OCI-LY1 (cell line): ENCODE results near the gene CASP3.

Experiments
- H2AFZ ChIP-seq: fragments of 200-600 bp; sonication (generic), shearing (Covaris generic); 2 replicates; pipeline ENCODE4 v1.6.0; 2014; ENCODE audit warnings: antibody characterized with exemption, mild to moderate bottlenecking, low read length
- H3F3A ChIP-seq: fragments of 200-600 bp; sonication (generic), shearing (Covaris generic); 2 replicates; pipeline ENCODE4 v1.6.0; 2014; ENCODE audit warnings: mild to moderate bottlenecking, antibody characterized with exemption, low read length, moderate library complexity; ENCODE audit not compliant: insufficient read depth
- H3K27ac ChIP-seq: fragments of 200-600 bp; sonication (generic); 2 replicates; pipeline ENCODE4 v1.5.1; 2014; ENCODE audit warnings: low read length, mixed run types, mild to moderate bottlenecking, low read depth; ENCODE audit not compliant: poor library complexity, severe bottlenecking
- H3K27me3 ChIP-seq: fragments of 200-600 bp; sonication (generic); 2 replicates; pipeline ENCODE4 v1.6.0; 2014; ENCODE audit warnings: antibody characterized with exemption, mild to moderate bottlenecking, low read length, moderate library complexity; ENCODE audit not compliant: insufficient read depth
- H3K36me3 ChIP-seq: fragments of 200-600 bp; sonication (generic); 2 replicates; pipeline ENCODE4 v1.6.1; 2014; ENCODE audit warnings: mild to moderate bottlenecking, antibody characterized with exemption, low read length, moderate library complexity, mixed read lengths; ENCODE audit not compliant: insufficient read depth
- H3K4me1 ChIP-seq: fragments of 200-600 bp; sonication (generic); 2 replicates; pipeline ENCODE4 v1.5.1; 2014; ENCODE audit warnings: mild to moderate bottlenecking, low read length, moderate library complexity; ENCODE audit not compliant: insufficient read depth, severe bottlenecking
- H3K4me2 ChIP-seq: fragments of 200-600 bp; sonication (generic), shearing (Covaris generic); 2 replicates; pipeline ENCODE4 v1.6.1; 2014; ENCODE audit warnings: low read length
- H3K4me3 ChIP-seq: fragments of 200-600 bp; sonication (generic); 2 replicates; pipeline ENCODE4 v1.5.1; 2014; ENCODE audit warnings: low read length, low read depth, mild to moderate bottlenecking, mixed read lengths; ENCODE audit not compliant: poor library complexity, severe bottlenecking
- H3K79me2 ChIP-seq: fragments of 200-600 bp; shearing (Covaris generic); 2 replicates; pipeline ENCODE4 v1.6.1; 2016; ENCODE audit warnings: mixed run types, low read length, mixed read lengths; ENCODE audit not compliant: insufficient read depth
- H3K9ac ChIP-seq: fragments of 200-600 bp; sonication (generic), shearing (Covaris generic); 2 replicates; pipeline ENCODE4 v1.6.1; 2014; ENCODE audit warnings: mild to moderate bottlenecking, low read length, mixed read lengths
- H3K9me2 ChIP-seq: fragments of 200-600 bp; sonication (generic), shearing (Covaris generic); 2 replicates; pipeline ENCODE4 v1.6.1; 2014; ENCODE audit warnings: low read depth, mild to moderate bottlenecking, low read length, mixed read lengths
- H3K9me3 ChIP-seq: fragments of 200-600 bp; shearing (Covaris generic); 2 replicates; pipeline ENCODE4 v1.6.1; 2014; ENCODE audit warnings: low read length, mixed read lengths
- H4K20me1 ChIP-seq: fragments of 200-600 bp; sonication (generic), shearing (Covaris generic); 2 replicates; pipeline ENCODE4 v1.6.0; 2016; ENCODE audit warnings: mild to moderate bottlenecking, low read length; ENCODE audit not compliant: insufficient read depth
- CTCF ChIP-seq: fragments of 200-600 bp; sonication (generic), shearing (Covaris generic); IDR thresholded peaks from 2 replicates; pipeline ENCODE4 v1.5.1; 2017; ENCODE audit warnings: mild to moderate bottlenecking, antibody characterized with exemption, low read length, moderate library complexity, mixed read lengths
- EZH2 ChIP-seq: fragments of 200-600 bp; sonication (generic), shearing (Covaris generic); IDR thresholded peaks from 2 replicates; pipeline ENCODE4 v1.8.0; 2017; ENCODE audit warnings: borderline replicate concordance, mixed run types, mild to moderate bottlenecking, antibody characterized with exemption, low read length, moderate library complexity, mixed read lengths

CASP3 gene

GRCh38 chr4:184675018-184675417 is 25.8 kb upstream of the CASP3 start:
- Histone ChIP-seq H3F3A (no peaks in the 10 kb centered on the region), H3K9me2 (no peaks in the 10 kb centered on the region), H4K20me1 (no peaks in the 10 kb centered on the region), H3K4me1 (no peaks in the 10 kb centered on the region), H3K4me2 (no peak overlapping the region), H2AFZ (no peak overlapping the region), H3K9ac (no peak overlapping the region), H3K27me3 (no peaks in the 10 kb centered on the region), H3K36me3 (peaks cover 22% of the 10 kb centered on the region), H3K4me3 (no peak overlapping the region), H3K9me3 (no peaks in the 10 kb centered on the region), H3K79me2 (no peaks in the 10 kb centered on the region), H3K27ac (no peak overlapping the region)
- TF ChIP-seq CTCF (no peak), EZH2 (no peak)

DNA sequence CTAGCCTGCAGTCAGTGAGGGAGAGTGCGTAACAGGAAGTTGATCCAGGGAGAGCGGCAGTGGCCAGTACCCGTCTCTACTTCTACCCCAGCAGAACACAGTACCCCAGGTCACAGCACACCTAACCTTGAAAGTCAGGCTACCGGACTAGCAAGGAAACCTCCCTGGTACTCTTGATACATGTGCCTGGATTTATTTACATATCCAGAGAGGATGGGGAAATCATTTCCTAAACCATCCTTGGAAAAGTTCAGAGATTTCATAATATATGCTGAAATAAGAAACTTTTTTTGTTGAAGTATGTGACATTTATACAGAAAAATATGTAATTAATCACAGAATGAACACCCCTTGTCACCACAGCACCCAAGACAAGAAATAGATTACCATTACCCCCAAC is 24.8 kb upstream of the CASP3 start:
- Histone ChIP-seq H3K9ac (no peak overlapping the region), H3K9me2 (no peaks in the 10 kb centered on the region), H3K27me3 (no peaks in the 10 kb centered on the region), H3K4me2 (no peak overlapping the region), H3K36me3 (peaks cover 25% of the 10 kb centered on the region), H3F3A (no peaks in the 10 kb centered on the region), H2AFZ (no peak overlapping the region), H3K4me1 (no peaks in the 10 kb centered on the region), H4K20me1 (no peaks in the 10 kb centered on the region), H3K4me3 (no peak overlapping the region), H3K9me3 (no peaks in the 10 kb centered on the region), H3K27ac (no peak overlapping the region), H3K79me2 (no peaks in the 10 kb centered on the region)
- no peak for TF ChIP-seq EZH2
- TF ChIP-seq CTCF, result no peak

- H3F3A ChIP-seq, result no peaks in the 10 kb centered on the region
- H3K4me2 ChIP-seq, result no peak overlapping the region
- peaks cover 9% of the 10 kb centered on the region for H3K4me1 ChIP-seq
- H2AFZ ChIP-seq, result no peak overlapping the region
- H3K27me3 ChIP-seq, result no peaks in the 10 kb centered on the region
- H3K36me3 ChIP-seq, result peaks cover 34% of the 10 kb centered on the region; the same call in 1 of the 2 replicates
- H3K27ac ChIP-seq, result no peak overlapping the region
- no peaks in the 10 kb centered on the region for H3K79me2 ChIP-seq
- no peak overlapping the region for H3K4me3 ChIP-seq
- H3K9ac ChIP-seq, result no peak overlapping the region
- no peaks in the 10 kb centered on the region for H3K9me3 ChIP-seq
- H3K9me2 ChIP-seq, result no peaks in the 10 kb centered on the region
- no peak for TF ChIP-seq CTCF
- TF ChIP-seq EZH2, result no peak
- no peaks in the 10 kb centered on the region for H4K20me1 ChIP-seq
Observed at GRCh38 chr4:184672741-184673140, 23.5 kb upstream of the CASP3 start.
